ENCODE measurements around the gene NTM.
"Not testable (repeated sequence)": the region's sequence is repeated elsewhere in the genome, so short reads cannot be mapped to it uniquely, and the experiment has no call there.

The NTM gene

GRCh38 chr11:131675121-131675888, 304.9 kb downstream of the NTM start:
- no peak for DNase-seq

DNA sequence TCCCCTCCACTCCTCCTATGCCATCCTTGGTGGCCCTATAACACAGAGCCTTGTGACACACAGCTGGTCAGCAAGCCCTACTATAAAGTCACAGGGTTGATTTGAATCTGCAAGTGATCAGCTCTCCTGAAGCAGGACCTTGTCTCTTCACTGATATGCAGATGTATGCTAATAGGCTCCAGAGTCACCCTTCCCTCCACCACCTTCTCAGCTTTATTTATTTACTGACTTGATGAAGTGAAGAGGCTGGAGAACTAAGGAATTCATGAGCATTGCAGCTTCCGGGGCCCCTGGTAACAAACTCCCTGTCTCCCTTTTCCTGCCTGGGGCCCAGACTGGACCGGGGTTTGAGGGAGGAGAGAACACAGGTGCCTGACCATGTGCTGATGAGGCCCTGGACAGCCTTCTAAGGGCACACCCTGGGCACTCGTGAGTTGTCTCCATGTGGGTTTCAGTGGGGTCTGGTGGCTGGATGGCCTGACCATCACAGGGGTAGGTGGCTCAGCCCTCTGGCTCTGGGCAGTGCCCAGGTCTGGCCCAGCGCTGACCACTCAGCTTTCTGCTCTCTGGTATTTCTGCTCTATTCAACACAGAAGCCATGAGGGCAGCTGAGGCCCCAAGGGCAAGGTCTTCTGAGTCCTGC, 307.5 kb downstream of the NTM start:
- DNase-seq: no peak

- DNase-seq: no peak
Measured at GRCh38 chr11:131678658-131679340, 308.4 kb downstream of the NTM start.

DNA sequence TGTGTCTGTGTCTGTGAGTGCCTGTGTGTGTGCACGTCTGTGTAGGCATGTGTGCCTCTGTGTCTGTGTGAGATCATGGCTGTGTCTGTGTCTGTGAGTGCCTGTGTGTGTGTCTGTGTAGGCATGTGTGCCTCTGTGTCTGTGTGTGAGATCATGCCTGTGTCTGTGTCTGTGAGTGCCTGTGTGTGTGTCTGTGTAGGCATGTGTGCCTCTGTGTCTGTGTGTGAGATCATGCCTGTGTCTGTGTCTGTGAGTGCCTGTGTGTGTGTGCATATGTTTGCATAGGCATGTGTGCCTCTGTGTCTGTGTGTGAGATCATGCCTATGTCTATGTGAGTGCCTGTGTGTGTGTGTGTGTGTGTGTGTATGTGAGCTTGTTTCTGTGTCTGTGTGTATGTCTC, 310.0 kb downstream of the NTM start:
- not testable (repeated sequence) for DNase-seq

DNA sequence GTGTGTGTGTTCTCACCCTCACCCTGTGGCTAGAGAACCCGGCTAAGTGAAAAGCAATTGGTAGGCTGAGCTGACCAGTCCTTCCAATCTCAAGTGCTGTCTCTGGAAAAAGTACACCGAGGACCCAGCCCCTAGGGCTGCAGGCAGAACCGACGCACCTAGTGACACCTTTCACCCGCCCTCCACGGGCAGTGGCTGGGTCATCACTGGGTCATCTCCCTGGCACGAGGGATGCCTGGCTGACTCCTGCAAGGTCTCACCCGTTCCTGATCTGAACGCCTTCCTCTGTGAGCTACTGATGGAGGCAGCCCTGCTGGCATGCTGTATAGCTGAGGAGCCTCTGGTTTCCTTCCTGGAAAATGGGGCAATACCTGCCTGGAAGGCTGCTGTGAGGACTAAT, 311.5 kb downstream of the NTM start:
- no peak for DNase-seq

DNA sequence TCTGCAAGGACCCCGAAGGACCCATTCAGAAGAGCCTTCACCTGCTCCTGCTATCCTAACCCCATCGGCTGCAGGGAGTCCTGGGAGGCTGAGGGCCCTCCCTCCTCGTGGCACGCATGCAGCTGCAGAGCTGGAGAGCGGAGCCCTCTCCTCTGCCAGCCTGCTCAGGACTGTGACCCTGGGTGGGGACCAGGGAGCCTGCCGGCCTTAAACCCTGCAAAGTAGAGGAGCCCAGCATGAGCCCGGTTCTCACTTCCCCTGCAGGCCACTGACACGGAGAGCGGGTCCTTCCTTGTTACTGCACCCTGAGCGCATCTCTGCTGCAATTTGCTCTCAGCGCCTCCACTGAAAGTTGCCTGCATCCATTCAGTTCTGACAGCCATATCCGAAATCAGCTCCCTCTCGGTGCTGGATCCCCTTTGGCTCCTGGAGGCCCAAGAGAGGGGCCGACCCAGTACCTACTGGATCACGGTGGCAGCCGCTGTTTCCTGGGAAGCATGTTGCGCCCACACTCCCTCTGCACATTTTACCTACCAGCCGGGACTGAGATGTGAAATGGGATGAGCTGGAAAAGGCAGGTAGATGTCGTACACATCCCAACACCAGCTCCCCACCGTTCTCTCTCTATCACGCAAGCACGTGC, 312.1 kb downstream of the NTM start:
- DNase-seq: no peak

- DNase-seq: no peak
Measured at GRCh38 chr11:131683131-131683530, 312.7 kb downstream of the NTM start.

GRCh38 chr11:131683666-131684065, 313.3 kb downstream of the NTM start:
- no peak for DNase-seq

DNA sequence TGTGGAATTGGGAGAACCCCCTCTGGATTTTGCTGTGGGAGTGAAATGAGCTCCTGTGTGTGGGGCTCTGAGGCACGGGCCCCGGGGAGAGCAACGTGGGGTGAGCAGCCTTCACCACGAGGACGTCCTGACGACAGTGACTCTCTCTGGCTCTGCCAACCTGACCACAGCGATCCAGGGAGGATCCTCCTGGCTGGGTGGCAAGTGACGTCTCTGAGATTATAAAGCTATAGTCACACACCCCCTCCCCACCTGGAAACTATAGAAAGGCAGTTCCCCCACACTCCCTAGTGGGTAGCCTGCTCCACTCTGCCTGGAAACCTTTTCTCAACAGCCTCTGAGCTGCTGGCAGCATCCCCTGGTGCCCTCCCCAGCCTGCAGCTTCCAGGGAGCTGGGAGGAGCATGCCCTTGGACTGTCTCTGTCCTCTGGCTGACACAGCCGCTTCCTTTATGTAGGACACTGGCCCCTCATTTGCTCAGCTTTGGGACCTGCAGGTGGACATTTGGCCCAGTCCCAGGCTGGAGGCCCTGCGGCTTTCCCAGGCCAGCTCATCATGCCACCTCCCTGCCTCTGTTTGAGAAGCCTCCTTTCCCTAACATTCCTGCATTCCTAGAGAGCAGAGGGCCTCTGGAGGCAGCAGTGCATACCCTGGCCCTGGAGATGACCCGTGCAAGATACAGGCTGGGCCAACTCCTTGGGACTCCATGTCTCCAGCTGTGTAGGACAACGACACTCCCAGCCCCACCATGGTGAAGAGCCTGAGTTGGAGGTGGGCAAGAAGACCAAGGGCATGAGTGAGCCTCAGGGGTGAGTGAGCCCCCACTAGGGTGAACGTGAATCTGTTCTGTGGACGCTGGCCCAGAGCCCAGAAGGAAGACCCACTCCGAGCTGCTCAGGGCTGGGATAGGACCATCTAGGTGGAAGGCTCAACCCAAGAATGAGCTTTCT, 314.0 kb downstream of the NTM start:
- no peak for DNase-seq

DNA sequence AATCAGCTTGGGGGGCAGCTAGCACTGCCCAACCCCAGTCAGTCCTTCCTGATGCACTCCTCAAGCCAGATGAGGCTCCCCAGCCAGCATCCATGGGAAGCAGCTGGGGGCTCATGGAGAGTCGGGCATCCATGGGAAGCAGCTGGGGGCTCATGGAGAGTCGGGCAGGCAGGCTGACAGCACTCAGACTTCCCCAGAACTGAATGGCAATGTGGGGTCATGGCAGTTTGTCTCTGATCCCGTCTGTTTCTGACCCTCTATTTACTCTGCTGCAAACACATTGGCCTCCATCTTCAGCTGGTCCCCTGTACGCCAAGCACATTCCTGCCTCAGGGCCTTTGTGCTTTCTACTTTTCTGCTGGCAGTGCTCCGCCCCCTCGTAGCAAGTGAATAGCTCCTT, 314.8 kb downstream of the NTM start:
- DNase-seq: no peak

- no peak for DNase-seq
Measured at GRCh38 chr11:131685906-131686305, 315.5 kb downstream of the NTM start.

DNA sequence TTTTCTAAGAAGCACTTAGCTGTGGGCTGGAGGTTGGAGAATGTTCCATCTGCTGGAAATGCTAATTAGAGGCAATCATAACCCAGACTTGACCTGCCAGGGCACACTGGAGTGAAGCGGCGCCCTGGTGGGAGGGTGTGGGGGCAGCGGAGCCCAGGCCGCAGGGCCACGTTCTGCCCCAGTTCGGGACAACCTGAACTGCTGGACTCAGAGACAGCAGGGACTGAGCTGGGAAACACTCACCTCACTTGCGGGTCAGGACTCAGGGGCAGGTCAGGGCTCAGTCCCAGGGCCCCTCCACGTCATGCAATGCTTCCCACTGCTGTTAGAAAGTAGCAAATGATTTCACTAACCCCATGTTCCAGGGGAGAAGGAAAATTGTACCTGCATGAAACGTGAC, 316.4 kb downstream of the NTM start:
- no peak for DNase-seq

- DNase-seq: no peak
Measured at GRCh38 chr11:131687291-131688047, 317.1 kb downstream of the NTM start.

GRCh38 chr11:131688048-131688693, 317.8 kb downstream of the NTM start:
- no peak for DNase-seq

GRCh38 chr11:131689049-131689925, 318.9 kb downstream of the NTM start:
- no peak for DNase-seq

- DNase-seq: no peak
Measured at GRCh38 chr11:131690362-131690761, 319.9 kb downstream of the NTM start.

GRCh38 chr11:131690776-131691175, 320.4 kb downstream of the NTM start:
- no peak for DNase-seq

DNA sequence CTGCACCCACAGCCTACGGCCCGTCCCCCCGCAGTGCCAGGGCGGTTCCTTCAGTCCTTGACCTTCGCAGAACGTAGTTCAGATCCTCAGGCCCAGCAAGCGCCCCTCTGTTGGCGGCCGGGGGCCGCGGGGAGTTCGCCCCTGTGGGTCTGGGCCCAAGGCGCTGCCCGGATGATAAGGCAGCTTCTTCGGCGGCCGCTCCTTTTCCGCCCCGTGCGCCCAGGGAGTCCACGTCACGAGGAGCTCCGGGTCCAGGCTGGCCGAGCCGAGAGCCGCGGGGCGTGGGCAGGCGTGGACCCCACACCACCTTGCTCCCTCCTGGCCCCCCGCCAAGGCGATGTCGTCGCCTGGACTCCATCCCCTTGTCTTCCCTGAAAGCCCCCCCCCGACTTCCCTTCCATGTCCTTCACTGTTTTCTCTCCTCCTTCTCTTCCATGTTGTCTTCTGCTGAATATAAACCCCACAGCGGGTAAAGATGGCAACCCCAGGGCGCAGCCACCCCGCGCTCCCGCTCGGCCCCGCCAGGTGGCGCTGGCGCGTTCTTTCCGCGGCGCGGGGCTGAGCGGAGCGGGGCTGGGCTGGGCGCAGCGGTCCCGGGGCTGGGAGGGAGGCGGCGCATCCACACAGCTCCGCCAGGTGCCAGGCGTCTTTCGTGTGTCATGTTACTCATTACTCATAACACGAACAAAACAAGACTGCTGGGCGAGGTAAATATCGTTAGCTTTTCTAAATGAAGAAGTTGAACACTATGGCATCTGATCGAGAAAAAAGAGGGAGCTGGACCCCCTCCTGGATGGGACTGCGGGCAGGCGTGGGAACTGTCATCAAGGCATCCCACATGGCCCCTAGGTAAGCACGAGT, 321.0 kb downstream of the NTM start:
- no peak for DNase-seq

GRCh38 chr11:131692151-131692550, 321.7 kb downstream of the NTM start:
- DNase-seq: no peak

Measured in GF-D8 (cell line).